K562 treated with DMSO at 1 percent for 24 hours (cell line): ENCODE data around the gene PZP. TPM values are rescaled to one million over a fixed set of nuclear protein-coding genes. Genes with fewer than 3 reads are reported as not detected.

Experiments used
- total RNA-seq: library from RNA; unstranded; fragments of 300-600 nt; gene quantifications from 2 replicates; pipeline ENCODE4 v1.2.3, GENCODE V29; 2022; ENCODE audit warnings: low read depth; ENCODE audit not compliant: insufficient read depth

Gene PZP
- not detected in 2 replicates for total RNA-seq

GRCh38 chr12:9208229-9208628, at the start of gene PZP:
PZP (minus strand) TSS chr12:9208395; CDS start chr12:9208341, 54 bp downstream.

GRCh38 chr12:9115731-9116559, 92.2 kb downstream of the PZP start, which contains the start of gene A2M:
A2M (minus strand) TSS chr12:9115919; CDS start chr12:9115849, 70 bp downstream.

Other genes with a start within 250 kb of the PZP start
- gene KLRG1, start 218.8 kb downstream of the PZP start, total RNA-seq, result 0.91 and 2.6 TPM in 2 replicates
- gene A2M, start 92.5 kb downstream of the PZP start, total RNA-seq, result not detected in 2 replicates